ENCODE measurements around the gene GABRD.

DNA sequence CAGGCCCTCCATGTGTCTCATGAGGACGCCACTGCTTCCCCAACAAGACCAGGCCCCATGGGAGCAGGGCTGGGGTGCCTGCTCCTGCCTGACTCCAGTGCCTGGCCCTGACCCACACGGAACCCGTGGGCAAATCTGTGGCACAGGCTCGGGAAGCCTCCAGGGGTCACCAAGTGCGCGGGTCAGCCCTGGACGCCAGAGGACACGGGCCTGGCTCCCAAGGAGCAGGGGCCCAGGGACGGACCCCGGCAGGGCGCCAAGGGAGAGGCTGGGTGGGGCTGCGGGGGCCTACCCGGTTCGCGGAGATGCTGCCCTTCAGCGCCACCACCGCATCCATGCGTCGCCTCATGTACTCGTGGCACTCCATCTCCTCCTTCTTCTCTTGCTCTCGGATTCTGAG lies 47.5 kb upstream of the GABRD start:
- TF ChIP-seq, protein P1, sequence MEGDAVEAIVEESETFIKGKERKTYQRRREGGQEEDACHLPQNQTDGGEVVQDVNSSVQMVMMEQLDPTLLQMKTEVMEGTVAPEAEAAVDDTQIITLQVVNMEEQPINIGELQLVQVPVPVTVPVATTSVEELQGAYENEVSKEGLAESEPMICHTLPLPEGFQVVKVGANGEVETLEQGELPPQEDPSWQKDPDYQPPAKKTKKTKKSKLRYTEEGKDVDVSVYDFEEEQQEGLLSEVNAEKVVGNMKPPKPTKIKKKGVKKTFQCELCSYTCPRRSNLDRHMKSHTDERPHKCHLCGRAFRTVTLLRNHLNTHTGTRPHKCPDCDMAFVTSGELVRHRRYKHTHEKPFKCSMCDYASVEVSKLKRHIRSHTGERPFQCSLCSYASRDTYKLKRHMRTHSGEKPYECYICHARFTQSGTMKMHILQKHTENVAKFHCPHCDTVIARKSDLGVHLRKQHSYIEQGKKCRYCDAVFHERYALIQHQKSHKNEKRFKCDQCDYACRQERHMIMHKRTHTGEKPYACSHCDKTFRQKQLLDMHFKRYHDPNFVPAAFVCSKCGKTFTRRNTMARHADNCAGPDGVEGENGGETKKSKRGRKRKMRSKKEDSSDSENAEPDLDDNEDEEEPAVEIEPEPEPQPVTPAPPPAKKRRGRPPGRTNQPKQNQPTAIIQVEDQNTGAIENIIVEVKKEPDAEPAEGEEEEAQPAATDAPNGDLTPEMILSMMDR (conservative IDR thresholded peaks at IDR 0.05): no peak
- no peak for TF ChIP-seq ZFX (IDR thresholded peaks at IDR 0.05)
